GM18517 (cell line): ENCODE results near the gene RSPH10B2.
"Not testable (repeated sequence)": the region's sequence is repeated elsewhere in the genome, so short reads cannot be mapped to it uniquely, and the experiment has no call there.

ENCODE experiments used
- ATAC-seq: cut with Tn5 transposase; IDR thresholded peaks from one replicate; pipeline ENCODE4 v1.9.1; 2021; ENCODE audit warnings: mild to moderate bottlenecking, moderate library complexity; ENCODE audit not compliant: unreplicated experiment

The RSPH10B2 gene

DNA sequence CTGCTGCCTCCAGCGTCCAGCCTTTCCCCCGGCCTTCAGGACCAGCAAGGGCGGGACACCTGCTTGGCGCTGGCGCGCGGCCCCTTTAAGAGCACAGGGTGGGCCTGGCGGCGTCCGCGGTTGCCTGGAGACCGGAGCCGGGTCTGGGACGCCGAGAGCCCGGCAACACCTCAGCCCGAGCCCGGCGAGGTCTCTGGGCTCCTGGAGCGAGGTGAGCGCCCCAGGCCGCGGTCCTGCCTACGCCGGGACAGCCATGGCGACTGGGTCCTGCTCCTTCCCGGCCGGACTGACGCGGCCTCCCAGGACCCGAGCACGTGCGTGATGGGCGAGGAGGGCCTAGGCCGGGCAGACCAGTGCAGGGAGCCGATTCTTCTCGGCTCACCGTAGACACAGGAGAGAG, at the start of gene RSPH10B2:
RSPH10B2 (plus strand) TSS at position 140 of the 400 bp plus-strand sequence. CDS start 3,575 bp downstream, outside the sequence.
- ATAC-seq: not testable (repeated sequence)

DNA sequence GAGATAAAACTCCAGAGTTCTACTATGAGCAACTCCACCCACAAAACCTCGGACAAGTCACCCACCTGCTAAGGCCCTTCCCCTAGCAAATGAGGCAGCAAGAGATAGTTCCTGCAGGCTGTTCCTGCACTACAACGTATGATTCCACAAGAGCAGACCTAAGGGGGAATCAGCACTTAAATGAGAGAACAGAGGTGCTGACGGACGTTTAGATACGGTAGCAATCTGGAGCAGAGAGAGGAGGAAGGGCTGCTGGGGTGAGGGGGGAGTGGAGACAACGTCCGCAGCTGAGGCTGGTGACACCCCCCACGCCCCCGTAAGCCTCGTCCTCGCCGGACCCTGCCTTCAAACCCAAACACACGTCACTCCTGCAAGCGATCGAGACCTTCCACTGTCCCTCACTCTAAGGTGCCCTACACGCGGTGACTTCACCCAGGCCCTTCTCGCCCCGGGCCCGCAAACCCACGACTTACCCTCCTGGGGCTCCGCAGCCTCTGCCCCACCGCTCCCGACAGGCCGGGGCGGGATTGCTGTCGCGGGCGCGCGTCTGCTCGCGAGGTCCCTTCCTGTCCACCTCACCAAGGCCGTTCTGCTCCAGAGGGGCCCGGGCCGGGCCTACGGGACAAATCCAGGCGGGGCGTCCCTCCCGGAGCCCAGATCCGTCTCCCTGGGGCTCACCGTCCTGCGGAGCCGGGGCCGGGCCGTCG, 47.8 kb upstream of the RSPH10B2 start:
- peak; percentile 21 for ATAC-seq

DNA sequence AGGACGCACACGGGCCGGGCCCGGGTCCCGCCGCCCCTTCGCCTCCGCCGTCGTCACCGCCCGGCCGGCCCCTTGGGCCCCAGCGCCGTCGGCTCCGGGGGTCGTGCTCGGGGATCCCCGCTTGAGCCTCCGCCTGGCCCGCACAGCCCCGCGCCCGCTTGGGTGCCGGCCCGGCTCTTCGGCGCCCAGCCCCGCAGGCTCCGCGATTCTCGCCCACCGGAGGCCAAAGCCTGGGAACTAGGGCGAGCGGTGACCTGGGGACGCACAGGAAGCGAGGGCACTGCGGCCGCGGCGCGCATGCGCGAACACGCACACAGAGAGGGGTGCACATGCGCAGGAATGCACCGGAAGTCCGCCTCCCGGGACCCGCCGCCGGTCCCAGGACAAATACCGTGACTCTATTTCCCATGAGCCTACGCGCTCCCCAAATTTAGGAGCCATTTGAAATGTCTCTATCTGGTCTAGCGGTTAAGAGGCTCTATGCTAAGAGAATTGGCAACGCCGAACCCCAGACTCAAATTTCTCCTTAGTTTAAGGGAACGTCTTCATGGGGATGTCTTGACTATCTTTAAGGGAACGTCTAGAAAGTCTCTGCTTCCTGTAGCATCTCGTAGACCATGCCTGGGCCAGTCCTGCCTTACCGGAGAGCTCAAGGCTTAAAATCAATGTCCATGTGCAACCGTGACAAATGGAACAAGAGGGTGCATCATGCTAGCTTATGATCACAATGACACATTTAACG, 47.1 kb upstream of the RSPH10B2 start, which contains the start of gene ZNF12:
ZNF12 (minus strand) TSS at position 282 of the 742 bp plus-strand sequence. CDS start 1,774 bp downstream, outside the sequence.
- peak; percentile 91 for ATAC-seq

DNA sequence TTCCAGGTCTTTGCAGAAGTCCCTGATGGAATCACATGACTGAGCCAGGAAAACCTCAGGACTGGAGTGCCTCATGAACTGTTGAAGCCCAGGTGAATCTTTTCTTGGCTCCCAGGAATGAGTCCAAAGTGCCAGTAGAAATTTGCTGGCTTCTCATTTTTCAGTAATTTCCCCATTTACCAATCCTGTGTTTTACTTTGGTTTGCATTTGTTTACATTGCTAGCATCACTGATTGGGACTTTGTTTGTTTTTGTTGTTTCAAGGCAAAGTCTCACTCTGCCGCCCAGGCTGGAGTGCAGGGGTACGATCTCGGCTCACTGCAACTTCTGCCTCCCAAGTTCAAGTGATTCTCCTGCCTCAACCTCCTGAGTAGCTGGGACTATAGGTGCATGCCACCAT, 45.6 kb upstream of the RSPH10B2 start:
- no peak for ATAC-seq

DNA sequence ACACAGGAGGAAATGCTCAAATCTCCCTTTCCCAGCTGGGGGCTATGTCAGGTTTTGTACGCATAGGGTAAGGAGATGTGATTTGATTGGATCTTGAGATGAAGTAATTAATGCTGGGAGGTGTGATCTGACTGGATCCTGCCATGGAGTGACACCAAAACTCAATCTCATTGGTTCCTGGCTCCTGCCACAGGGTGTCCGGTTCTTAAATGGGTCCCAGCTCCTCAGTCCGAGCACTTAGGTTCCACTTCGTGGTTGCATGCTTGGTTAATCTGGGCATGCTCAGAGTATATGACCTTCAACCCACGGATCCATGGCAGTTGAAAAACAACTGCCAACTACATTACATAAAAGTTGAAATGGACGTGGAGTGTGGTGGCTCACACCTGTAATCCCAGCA, 44.1 kb upstream of the RSPH10B2 start:
- no peak for ATAC-seq

DNA sequence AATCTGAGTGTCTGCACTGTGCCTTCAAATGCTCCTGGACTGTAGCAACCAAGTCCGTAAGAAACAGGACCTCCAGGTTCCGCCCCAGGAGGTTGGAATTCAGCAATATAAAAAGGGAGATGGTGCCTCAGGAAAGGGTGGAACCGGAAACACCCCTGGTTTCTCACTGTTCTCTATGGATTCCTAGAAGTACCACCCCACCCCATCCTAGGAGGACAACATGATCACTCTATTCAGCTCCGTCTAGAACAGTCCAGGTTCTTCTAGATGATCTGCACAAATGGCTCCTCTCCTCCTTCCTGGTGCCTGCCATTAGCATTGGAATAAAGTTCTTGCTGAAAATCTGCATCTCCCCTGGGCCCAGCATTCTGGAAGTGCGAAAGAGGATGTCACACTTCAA, 39.5 kb upstream of the RSPH10B2 start:
- no peak for ATAC-seq

DNA sequence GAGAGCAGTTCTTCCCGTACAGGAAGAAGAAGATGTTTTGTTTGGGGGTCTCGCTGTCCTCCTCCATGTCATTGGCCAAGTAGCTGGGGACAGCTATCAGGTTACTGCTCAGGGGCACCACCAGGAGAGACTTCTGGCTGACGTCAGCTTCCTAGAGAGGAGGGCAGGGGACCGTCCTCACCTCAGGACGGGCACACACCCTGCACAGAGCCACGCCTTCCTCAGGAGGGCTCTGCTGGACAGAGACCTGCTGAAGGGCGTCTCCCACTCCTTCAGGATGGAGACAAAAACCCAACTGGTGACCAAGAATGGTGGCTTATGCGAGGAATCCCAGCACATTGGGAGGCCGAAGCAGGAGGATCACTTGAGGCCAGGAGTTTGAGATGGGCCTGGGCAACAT, 38.0 kb upstream of the RSPH10B2 start:
- not testable (repeated sequence) for ATAC-seq

DNA sequence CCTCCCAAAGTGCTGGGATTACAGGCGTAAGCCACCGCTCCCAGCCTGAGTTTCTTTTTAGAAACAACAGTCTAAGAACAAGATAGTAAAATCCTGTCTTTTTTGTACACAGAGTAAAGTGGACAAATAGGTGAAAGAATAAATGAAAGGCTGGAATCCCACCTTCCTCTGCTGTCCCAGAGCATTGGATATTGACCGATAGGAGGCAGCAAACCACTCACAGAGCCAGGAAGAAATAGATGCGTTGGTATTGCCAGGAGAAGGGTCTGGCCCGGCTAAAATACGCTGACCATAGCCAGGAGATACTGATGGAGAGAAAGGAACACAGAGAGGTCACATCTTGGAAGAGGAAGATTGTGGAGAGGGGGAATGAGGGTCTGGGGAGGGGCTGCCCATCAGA, 35.8 kb upstream of the RSPH10B2 start:
- ATAC-seq: no peak

DNA sequence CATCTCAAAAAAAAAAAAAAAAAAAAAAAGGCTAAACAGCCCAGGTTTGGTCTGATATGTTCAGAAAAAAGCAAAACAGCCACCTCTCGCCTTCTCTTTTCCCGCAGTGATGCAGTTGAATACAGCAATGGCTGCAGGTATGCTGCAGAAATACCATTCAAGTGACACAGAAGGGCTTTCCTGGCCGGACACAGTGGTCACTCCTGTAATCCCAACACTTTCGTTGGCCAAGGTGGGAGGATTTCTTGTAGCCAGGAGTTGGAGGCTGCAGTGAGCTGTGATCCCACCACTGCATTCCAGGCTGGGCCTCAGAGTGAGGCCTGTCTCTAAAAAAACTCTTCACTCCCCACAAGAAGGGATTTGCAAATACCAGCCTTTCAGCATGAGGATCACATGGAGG, 29.6 kb upstream of the RSPH10B2 start:
- ATAC-seq: not testable (repeated sequence)

DNA sequence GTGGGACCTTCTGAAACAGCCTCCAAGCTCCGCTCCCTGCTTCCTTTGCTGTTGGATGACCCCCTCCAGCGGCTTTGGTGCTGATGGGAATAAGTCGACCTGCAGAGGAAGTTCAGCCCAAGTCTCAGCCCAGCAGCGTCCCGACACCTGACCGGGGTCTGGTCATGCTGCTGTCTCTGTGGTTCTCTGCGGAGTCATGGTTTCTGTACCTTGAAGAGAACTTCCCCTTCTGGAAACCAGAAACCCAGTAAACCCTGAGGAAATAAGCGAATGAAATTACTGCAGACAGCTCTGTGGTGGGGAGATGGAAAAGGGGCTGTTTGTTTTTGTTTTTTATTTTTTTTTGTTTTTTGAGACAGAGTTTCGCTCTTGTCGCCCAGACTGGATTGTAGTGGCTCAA, 28.9 kb upstream of the RSPH10B2 start:
- ATAC-seq: peak; percentile 45

DNA sequence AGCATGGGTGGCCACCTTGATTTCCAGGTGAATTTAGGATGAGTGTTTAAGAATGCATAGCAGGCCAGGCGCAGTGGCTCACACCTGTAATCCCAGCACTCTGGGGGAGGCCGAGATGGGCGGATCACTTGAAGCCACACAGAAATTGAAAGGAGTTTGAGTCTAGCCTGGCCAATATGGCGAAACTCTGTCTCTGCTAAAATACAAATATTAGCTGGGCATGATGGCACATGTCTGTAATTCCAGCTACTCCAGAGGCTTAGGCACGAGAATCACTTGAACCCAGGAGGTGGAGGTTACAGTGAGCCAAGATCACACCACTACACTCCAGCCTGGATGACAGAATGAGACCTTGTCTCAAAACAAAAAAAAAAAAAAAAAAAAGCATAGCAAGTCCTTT, 27.6 kb upstream of the RSPH10B2 start:
- not testable (repeated sequence) for ATAC-seq

DNA sequence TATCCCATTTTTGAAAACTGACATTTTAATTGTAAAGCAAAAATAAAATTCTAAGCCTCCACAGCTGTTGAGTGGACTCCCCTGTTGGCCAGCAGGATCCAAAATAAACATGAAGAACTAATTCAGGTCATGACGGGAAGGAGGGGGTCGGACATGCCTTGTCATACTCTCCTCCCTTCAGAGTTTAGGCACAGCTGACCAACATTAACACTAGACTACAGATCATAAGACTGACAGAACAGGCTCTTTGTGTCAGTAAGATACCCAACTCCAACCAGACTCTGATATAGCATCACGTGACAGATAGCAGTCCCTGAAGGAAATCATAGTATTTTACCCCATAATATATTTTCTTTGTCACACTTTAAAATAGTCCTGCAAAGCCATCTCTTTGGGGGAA, 26.2 kb upstream of the RSPH10B2 start:
- no peak for ATAC-seq

DNA sequence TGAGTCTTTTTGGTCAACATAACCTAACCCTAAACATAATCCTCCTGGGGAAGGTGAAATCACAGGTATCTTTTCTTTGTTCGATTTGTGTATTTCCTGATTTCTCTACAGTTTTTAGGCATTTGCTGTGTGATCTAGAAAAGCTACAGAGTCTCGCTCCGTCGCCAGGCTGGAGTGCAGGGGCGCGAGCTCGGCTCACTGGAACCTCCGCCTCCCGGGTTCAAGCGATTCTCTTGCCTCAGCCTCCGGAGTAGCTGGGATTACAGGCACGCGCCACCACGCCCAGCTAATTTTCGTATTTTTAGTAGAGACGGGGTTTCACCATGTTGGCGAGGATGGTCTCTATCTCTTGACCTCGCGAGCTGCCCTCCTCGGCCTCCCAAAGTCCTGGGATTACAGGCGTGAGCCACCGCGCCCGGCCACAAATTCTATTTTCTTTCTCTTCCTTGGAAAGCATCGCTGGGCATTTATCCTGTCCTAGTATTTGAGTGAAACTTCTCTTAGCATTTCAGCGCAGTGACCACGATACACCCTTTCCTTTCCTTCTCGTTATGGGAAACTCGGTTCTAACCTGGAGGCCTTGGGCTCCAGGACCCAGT, 24.9 kb upstream of the RSPH10B2 start:
- ATAC-seq: not testable (repeated sequence)

DNA sequence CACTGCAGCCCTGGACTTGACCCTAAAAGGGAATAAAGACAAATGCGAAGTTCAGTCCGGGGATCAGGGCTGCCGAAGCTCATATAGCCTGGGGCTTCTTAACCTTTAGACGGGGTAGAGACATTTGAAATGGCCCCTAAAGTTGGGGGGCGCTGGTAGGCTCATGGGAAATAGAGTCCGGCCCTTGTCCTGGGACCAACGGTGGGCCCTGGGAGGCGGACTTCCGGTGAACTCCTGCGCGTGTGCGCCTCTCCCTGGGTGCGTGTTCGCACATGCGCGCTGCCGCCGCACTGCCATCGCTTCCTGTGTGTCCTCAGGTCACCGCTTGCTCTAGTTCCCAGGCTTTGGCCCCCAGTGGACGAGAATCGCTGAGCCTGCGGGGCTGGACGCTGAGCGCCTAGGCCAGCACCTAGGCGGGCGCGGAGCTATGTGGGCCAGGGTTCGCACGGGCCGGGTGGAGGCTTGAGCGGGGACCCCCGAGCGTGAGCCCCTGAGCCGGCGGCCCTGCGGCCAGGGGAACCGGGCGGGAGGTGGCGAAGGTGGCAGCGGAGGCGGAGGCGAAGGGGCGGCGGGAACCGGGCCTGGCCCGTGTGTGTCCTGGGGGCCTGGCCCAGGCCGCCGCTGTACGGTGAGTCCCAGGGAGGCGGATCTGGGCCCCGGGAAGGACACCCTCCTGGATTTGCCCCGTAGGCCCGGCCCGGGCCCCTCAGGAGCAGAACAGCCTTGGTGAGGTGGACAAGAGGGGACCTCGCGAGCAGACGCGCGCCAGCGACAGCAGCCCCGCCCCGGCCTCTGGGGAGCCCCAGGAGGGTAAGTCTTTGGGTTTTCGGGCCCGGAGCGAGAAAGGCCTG, 24.2 kb upstream of the RSPH10B2 start:
- ATAC-seq: peak; percentile 98

DNA sequence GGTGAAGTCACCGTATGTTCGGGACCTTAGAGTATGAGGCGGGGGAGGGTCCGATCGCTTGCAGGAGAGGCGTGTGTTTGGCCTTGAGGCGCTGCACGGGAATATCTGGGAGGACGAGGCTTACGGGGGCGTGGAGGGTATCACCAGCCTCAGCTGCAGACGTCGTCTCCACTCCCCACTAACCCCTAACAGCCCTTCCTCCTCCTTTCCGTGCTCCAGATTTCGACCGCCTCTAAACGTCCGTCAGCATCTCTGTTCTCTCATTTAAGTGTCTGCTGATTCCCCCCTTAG, 23.6 kb upstream of the RSPH10B2 start:
- ATAC-seq: peak; percentile 1

DNA sequence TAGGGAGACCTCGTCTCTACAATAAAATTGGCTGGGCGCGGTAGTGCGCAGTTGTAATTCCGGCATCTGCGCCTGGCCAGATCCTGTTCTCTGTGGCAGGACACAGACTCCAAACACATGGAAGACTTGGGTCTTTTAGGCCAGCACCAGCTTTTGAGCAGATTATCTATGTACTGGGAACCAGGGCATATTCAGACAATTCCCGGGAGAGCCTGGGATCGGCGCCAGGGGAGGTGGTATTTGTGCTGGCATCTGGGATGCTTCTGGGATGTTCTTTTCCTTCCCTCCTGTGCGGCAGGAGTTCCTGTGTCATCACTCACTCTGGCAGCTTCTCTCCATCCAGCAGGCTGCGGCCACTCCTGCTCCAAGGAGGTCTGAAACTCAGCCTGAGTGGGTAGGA, 15.5 kb upstream of the RSPH10B2 start:
- ATAC-seq: not testable (repeated sequence)

DNA sequence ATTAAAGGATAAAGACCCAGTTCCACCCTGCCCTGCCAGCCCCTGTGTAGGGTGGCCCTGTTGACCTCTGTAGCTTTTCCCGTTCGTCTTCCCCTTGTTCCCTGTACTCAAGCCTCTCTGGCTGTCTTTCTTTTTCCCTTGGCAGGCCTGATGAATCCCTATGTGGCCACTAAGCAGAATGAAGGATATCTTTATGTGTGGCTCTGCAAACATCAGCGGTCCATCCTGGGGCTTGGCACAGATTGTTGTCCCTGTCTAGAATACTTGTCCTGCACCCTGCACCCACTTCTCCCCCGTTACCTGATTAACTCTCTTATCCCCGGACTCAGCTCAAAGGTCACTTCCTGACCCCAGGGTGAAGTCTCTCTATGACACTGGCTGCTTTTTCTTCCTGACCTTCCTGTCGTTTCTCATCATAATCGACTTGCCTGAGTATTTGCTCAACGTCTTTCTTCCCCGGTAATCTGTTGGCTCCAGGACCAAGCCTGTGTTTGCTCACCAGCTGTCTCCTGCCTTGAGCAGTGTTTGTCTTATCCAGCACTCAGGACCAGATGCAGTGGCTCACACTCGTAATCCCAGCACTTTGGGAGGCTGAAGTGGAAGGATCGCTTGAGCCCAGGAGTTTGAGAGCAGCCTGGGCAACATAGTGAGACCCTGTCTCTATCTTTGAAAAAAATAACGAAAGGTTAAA, 9.3 kb upstream of the RSPH10B2 start:
- not testable (repeated sequence) for ATAC-seq

DNA sequence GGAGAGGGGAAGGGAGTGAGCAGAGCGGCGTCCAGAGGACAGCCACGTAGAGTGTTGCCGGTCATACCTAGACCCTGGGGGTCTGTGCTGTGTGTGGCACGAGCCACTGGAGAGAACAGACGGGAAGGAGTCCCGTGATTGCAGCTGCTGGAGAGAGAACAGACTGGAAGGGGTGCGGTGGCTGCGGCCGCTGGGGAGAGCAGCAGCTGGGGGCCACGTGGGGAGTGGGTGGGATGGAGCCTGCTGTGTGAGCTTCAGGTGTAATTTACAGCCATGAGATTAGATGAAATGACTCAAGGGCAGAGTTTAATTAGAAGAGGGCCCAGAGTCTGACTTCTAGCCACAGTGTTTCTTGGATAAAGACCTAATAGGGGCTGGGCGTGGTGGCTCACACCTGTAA, 4.6 kb upstream of the RSPH10B2 start:
- ATAC-seq: not testable (repeated sequence)

DNA sequence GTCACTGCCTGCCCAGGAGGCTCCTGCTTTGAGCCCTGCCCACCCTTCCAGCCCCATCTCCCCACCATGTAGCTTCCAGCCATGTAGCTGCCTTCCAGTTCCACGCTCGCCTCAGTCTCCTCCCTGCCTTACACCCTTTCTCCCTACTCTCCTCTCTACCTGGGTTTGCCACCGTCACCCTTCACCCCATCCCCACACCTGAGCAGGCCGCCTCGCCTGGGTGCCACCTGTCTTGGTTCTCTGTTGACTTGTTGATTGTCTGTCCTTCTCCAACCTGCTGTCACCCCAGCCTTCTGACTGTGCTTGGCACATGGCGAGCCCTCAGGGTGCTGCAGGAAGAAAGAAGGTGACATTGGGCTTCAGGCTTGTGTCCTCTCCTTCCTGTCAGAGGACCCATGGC, 3.7 kb upstream of the RSPH10B2 start:
- not testable (repeated sequence) for ATAC-seq

DNA sequence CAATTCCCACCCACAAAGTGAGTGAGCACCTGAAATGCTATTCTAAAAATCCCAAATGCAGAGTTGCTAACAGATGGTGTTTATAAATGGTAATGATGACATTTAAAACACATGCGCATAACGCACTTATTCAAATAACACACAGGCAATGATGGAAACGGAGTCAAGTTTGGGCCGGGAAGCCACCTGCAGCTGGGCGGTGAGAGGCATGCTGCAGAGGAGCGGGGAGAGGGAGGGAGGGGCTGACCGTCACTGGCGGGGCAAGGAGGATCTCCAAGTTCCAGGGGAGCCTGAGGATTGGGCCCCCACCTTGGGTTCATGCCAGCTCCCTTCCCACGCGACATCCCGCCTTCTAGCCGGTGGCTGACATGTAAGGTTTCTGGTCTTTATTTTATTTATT, 7.3 kb downstream of the RSPH10B2 start:
- not testable (repeated sequence) for ATAC-seq
